HG03571 (cell line): ENCODE results near the gene CISD3.

Experiments
- ATAC-seq: cut with Tn5 transposase; IDR thresholded peaks from one replicate; pipeline ENCODE4 v1.9.1; 2021; ENCODE audit not compliant: unreplicated experiment

The CISD3 gene

GRCh38 chr17:38742411-38743308, 12.5 kb downstream of the CISD3 start:
- ATAC-seq, result no peak

GRCh38 chr17:38743556-38744171, 13.5 kb downstream of the CISD3 start:
- ATAC-seq, result no peak

GRCh38 chr17:38745545-38745944, 15.4 kb downstream of the CISD3 start:
- no peak for ATAC-seq

GRCh38 chr17:38746004-38746848, 16.1 kb downstream of the CISD3 start:
- ATAC-seq, result no peak

GRCh38 chr17:38746849-38747462, 16.8 kb downstream of the CISD3 start:
- no peak for ATAC-seq

GRCh38 chr17:38747463-38748148, 17.5 kb downstream of the CISD3 start:
- ATAC-seq, result no peak

GRCh38 chr17:38748149-38748891, 18.2 kb downstream of the CISD3 start, which contains the start of gene PCGF2:
PCGF2 (minus strand) TSS chr17:38748336; CDS start chr17:38740402, 7,934 bp downstream.
- no peak for ATAC-seq

- ATAC-seq, result no peak
Measured at GRCh38 chr17:38748892-38749222, 18.7 kb downstream of the CISD3 start.

GRCh38 chr17:38749223-38750043, 19.3 kb downstream of the CISD3 start:
- no peak for ATAC-seq

- no peak for ATAC-seq
Measured at GRCh38 chr17:38750044-38750311, 19.8 kb downstream of the CISD3 start.

GRCh38 chr17:38750312-38751121, 20.4 kb downstream of the CISD3 start:
- no peak for ATAC-seq

- no peak for ATAC-seq
Measured at GRCh38 chr17:38751144-38751807, 21.1 kb downstream of the CISD3 start.

- ATAC-seq, result peak; percentile 27
Measured at GRCh38 chr17:38751808-38752307, 21.7 kb downstream of the CISD3 start.

- peak; percentile 76 for ATAC-seq
Measured at GRCh38 chr17:38752308-38753070, 22.3 kb downstream of the CISD3 start, which contains the start of gene PSMB3. PSMB3 (plus strand) TSS chr17:38752741; CDS start chr17:38752827, 86 bp downstream.

GRCh38 chr17:38753071-38753506, 22.9 kb downstream of the CISD3 start:
- no peak for ATAC-seq

- ATAC-seq, result no peak
Measured at GRCh38 chr17:38761612-38762011, 31.5 kb downstream of the CISD3 start.

- no peak for ATAC-seq
Measured at GRCh38 chr17:38762231-38762630, 32.1 kb downstream of the CISD3 start.
